ENCODE results near the gene HOXB2. TPM values are rescaled to one million over a fixed set of nuclear protein-coding genes. Genes with fewer than 3 reads are reported as not detected.

The HOXB2 gene
- total RNA-seq, 2 experiments from 2014 or later: 3.4 to 4.7 TPM

GRCh38 chr17:48545539-48545938 is 630 bp upstream of the HOXB2 start:
- peaks cover 41% of the 10 kb centered on the region for H3K4me1 Mint-ChIP-seq

GRCh38 chr17:48544349-48545021 is 424 bp downstream of the HOXB2 start:
- peak; percentile 12 for DNase-seq
- Mint-ChIP-seq H3K4me3 (peak overlapping the region; percentile 79), H3K27me3 (peaks cover 73% of the 10 kb centered on the region), H3K27ac (peak overlapping the region; percentile 86), H3K9me3 (no peaks in the 10 kb centered on the region), H3K36me3 (ENCODE audit: low read depth) (peaks cover 7% of the 10 kb centered on the region), H3K4me1 (peaks cover 41% of the 10 kb centered on the region)
- ChIA-PET POLR2A (interaction anchor here (0.7 kb wide), 1 partner anchor 11 kb away, joined by 3 read pairs; no protein-coding TSS in a partner anchor), CTCF (interaction anchor here (0.6 kb wide), 1 partner anchor 241 kb away, joined by 4 read pairs; no protein-coding TSS in a partner anchor)

More at GRCh38 chr17:48545539-48545938, 630 bp upstream of the HOXB2 start:
- DNase-seq: no peak
- ChIA-PET CTCF (interaction anchor here (1.8 kb wide), 1 partner anchor 10 kb away, joined by 8 read pairs; no protein-coding TSS in a partner anchor), POLR2A (interaction anchor here (0.5 kb wide), 1 partner anchor 149 kb away, joined by 4 read pairs; no protein-coding TSS in a partner anchor)
- peaks cover 63% of the 10 kb centered on the region for H3K27me3 Mint-ChIP-seq
- H3K9me3 Mint-ChIP-seq: no peaks in the 10 kb centered on the region
- H3K4me3 Mint-ChIP-seq: peak overlapping the region; percentile 79
- no peak overlapping the region for H3K27ac Mint-ChIP-seq
- peaks cover 7% of the 10 kb centered on the region for H3K36me3 Mint-ChIP-seq (ENCODE audit: low read depth)

- Mint-ChIP-seq H3K27ac (peak overlapping the region; percentile 86), H3K36me3 (ENCODE audit: low read depth) (peaks cover 7% of the 10 kb centered on the region), H3K9me3 (no peaks in the 10 kb centered on the region), H3K4me1 (peaks cover 41% of the 10 kb centered on the region), H3K4me3 (peak overlapping the region; percentile 79), H3K27me3 (peaks cover 76% of the 10 kb centered on the region)
- ChIA-PET POLR2A (interaction anchor here (0.7 kb wide), 1 partner anchor 11 kb away, joined by 3 read pairs; no protein-coding TSS in a partner anchor), CTCF (interaction anchor here (0.6 kb wide), 1 partner anchor 241 kb away, joined by 4 read pairs; no protein-coding TSS in a partner anchor)
- DNase-seq: peak; percentile 15
These were observed 1.0 kb downstream of the HOXB2 start for GRCh38 chr17:48543854-48544348.

- POLR2A ChIA-PET: no interaction called here
- CTCF ChIA-PET: no interaction called here
- H3K4me1 Mint-ChIP-seq: peaks cover 37% of the 10 kb centered on the region
- peak; percentile 51 for DNase-seq
- no peaks in the 10 kb centered on the region for H3K9me3 Mint-ChIP-seq
- H3K27ac Mint-ChIP-seq: peak overlapping the region; percentile 86
- peak overlapping the region; percentile 80 for H3K4me3 Mint-ChIP-seq
- peaks cover 7% of the 10 kb centered on the region for H3K36me3 Mint-ChIP-seq (ENCODE audit: low read depth)
- H3K27me3 Mint-ChIP-seq: peaks cover 75% of the 10 kb centered on the region
These were observed 1.6 kb downstream of the HOXB2 start for GRCh38 chr17:48543107-48543853.

GRCh38 chr17:48542698-48543106 is 2.2 kb downstream of the HOXB2 start:
- no peak for DNase-seq
- ChIA-PET CTCF (no interaction called here), POLR2A (no interaction called here)
- Mint-ChIP-seq H3K27ac (peak overlapping the region; percentile 82), H3K4me3 (peak overlapping the region; percentile 80), H3K9me3 (no peaks in the 10 kb centered on the region), H3K4me1 (peaks cover 32% of the 10 kb centered on the region), H3K36me3 (ENCODE audit: low read depth) (peaks cover 7% of the 10 kb centered on the region), H3K27me3 (peaks cover 72% of the 10 kb centered on the region)

GRCh38 chr17:48542114-48542656 is 2.7 kb downstream of the HOXB2 start:
- Mint-ChIP-seq H3K4me1 (peaks cover 27% of the 10 kb centered on the region), H3K4me3 (peak overlapping the region; percentile 71), H3K36me3 (ENCODE audit: low read depth) (peaks cover 7% of the 10 kb centered on the region), H3K27me3 (peaks cover 72% of the 10 kb centered on the region), H3K27ac (peak overlapping the region; percentile 91), H3K9me3 (no peaks in the 10 kb centered on the region)
- ChIA-PET CTCF (interaction anchor here (1.3 kb wide), 1 partner anchor 51 kb away, joined by 6 read pairs; no protein-coding TSS in a partner anchor), POLR2A (no interaction called here)
- no peak for DNase-seq

- CTCF ChIA-PET: interaction anchor here (0.8 to 1.3 kb wide), 2 partner anchors 51 to 105 kb away, joined by 3 to 6 read pairs; no protein-coding TSS in a partner anchor
- no peak for DNase-seq
- Mint-ChIP-seq H3K27me3 (peaks cover 70% of the 10 kb centered on the region), H3K4me3 (peak overlapping the region; percentile 71), H3K4me1 (peaks cover 25% of the 10 kb centered on the region), H3K36me3 (ENCODE audit: low read depth) (peaks cover 7% of the 10 kb centered on the region), H3K9me3 (no peaks in the 10 kb centered on the region), H3K27ac (peak overlapping the region; percentile 91)
- POLR2A ChIA-PET: no interaction called here
These were observed 3.3 kb downstream of the HOXB2 start for GRCh38 chr17:48541577-48542113.

GRCh38 chr17:48541036-48541576 is 3.8 kb downstream of the HOXB2 start:
- H3K27me3 Mint-ChIP-seq: peaks cover 66% of the 10 kb centered on the region
- DNase-seq: no peak

GRCh38 chr17:48540213-48540612 is 4.7 kb downstream of the HOXB2 start:
- Mint-ChIP-seq H3K9me3 (no peaks in the 10 kb centered on the region), H3K36me3 (ENCODE audit: low read depth) (peaks cover 7% of the 10 kb centered on the region), H3K4me3 (no peak overlapping the region), H3K27ac (no peak overlapping the region), H3K4me1 (peaks cover 21% of the 10 kb centered on the region), H3K27me3 (peaks cover 59% of the 10 kb centered on the region)
- DNase-seq: no peak
- ChIA-PET CTCF (interaction anchor here (1.0 to 1.6 kb wide), 3 partner anchors 20 to 204 kb away, joined by 3 to 5 read pairs (median 4); no protein-coding TSS in a partner anchor), POLR2A (no interaction called here)

More at GRCh38 chr17:48541036-48541576, 3.8 kb downstream of the HOXB2 start:
- H3K27ac Mint-ChIP-seq: peak overlapping the region; percentile 91
- CTCF ChIA-PET: interaction anchor here (0.8 to 1.3 kb wide), 3 partner anchors 21 to 105 kb away, joined by 3 to 6 read pairs (median 5); no protein-coding TSS in a partner anchor
- POLR2A ChIA-PET: no interaction called here
- peaks cover 22% of the 10 kb centered on the region for H3K4me1 Mint-ChIP-seq
- H3K4me3 Mint-ChIP-seq: peak overlapping the region; percentile 71
- peaks cover 7% of the 10 kb centered on the region for H3K36me3 Mint-ChIP-seq (ENCODE audit: low read depth)
- H3K9me3 Mint-ChIP-seq: no peaks in the 10 kb centered on the region

- Mint-ChIP-seq H3K4me3 (no peak overlapping the region), H3K4me1 (peaks cover 18% of the 10 kb centered on the region), H3K36me3 (ENCODE audit: low read depth) (peaks cover 7% of the 10 kb centered on the region), H3K27ac (no peak overlapping the region), H3K9me3 (no peaks in the 10 kb centered on the region), H3K27me3 (peaks cover 52% of the 10 kb centered on the region)
- POLR2A ChIA-PET: no interaction called here
- CTCF ChIA-PET: interaction anchor here (0.6 to 1.6 kb wide), 3 partner anchors 82 to 505 kb away, joined by 4 read pairs; no protein-coding TSS in a partner anchor
- no peak for DNase-seq
These were observed 5.7 kb downstream of the HOXB2 start for GRCh38 chr17:48539177-48539576.

GRCh38 chr17:48537316-48537715 is 7.6 kb downstream of the HOXB2 start:
- CTCF ChIA-PET: interaction anchor here (0.7 kb wide), 1 partner anchor 415 kb away, joined by 3 read pairs; no protein-coding TSS in a partner anchor
- POLR2A ChIA-PET: no interaction called here
- Mint-ChIP-seq H3K9me3 (no peaks in the 10 kb centered on the region), H3K36me3 (ENCODE audit: low read depth) (peaks cover 5% of the 10 kb centered on the region), H3K4me3 (no peak overlapping the region), H3K4me1 (peaks cover 6% of the 10 kb centered on the region), H3K27ac (no peak overlapping the region), H3K27me3 (peaks cover 44% of the 10 kb centered on the region)
- no peak for DNase-seq

All from activated CD4-positive, alpha-beta T cell treated with anti-CD3 and anti-CD28 coated beads, Interleukin-2, amount 10 ng/mL, durations not matched to agents 7 days and 5 days (primary cell).